ENCODE data around the gene PNPLA5. TPM values are rescaled to one million over a fixed set of nuclear protein-coding genes. Genes with fewer than 3 reads are reported as not detected.

Gene PNPLA5
- polyA plus RNA-seq, 1 donor: not detected

- DNase-seq (ENCODE audit: low read depth): no peak
Measured at GRCh38 chr22:43854786-43855271, 37.0 kb downstream of the PNPLA5 start.

DNA sequence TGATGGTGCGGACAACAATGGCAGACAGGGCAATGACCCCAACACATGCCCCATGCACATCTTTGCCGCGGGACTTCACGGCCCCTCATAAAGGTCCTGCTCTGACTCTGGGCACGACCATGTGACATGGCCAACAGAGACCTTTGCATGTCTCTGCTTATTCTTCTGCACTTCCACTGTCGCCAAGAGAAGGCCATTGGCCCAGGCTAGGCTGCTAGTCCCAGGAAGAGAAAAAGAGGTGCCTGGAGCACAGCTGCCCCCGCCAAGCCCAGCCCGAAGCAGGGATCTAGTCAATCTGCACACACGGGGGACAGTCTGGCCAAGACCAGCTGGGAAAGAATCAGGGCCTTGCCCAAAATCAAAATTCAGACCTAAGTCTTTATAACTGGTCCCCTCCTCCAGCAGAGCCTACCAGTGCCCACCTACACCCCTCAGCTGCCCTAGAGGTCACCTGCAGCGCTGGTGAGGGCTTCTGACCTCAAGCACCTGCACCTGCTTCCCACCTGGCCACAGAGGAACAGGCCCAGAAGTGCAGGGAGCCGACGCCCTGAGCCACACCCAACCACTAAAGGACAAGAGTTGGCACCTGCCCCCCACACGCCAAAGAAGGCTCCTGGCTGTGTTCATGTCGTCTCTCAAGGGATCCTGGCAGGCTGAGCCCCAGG, 37.6 kb downstream of the PNPLA5 start:
- no peak for DNase-seq (ENCODE audit: low read depth)

GRCh38 chr22:43853328-43853931, 38.4 kb downstream of the PNPLA5 start:
- no peak for DNase-seq (ENCODE audit: low read depth)

DNA sequence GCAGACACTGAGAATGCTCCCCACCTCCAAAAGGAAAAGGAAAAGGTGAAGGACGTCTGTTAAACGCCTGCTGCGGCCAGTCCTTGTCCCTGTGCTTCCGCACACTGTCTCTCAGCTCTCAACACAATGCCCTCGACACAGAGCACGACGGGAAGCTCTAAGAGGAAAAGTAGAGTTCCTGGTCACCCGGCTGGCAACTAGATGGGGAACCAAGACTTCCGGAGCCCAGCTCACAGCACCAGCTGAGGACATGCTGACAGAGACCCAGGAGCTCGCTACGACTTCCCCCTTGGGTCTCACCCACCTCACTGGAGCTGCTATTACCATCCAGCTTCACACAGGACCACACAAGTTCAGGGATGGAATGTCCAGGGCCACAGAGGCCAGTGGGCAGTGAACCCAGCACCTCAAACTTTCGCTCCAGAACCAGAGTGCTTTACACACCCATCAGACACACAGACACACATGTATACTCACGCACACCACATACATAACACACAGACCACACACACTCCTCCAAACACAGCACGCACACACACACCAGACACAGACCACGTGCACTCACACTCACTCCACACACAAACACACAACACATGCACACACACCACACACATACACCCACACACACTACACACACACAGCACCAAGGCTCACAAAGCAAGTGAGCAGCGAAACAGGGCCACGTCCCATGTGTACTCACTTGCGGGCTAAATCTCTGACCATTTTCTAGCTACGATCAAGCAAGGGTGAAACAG, 39.1 kb downstream of the PNPLA5 start:
- DNase-seq (ENCODE audit: low read depth): no peak

- DNase-seq (ENCODE audit: low read depth): no peak
Measured at GRCh38 chr22:43851979-43852307, 39.9 kb downstream of the PNPLA5 start.

- DNase-seq (ENCODE audit: low read depth): no peak
Measured at GRCh38 chr22:43851058-43851978, 40.5 kb downstream of the PNPLA5 start.

DNA sequence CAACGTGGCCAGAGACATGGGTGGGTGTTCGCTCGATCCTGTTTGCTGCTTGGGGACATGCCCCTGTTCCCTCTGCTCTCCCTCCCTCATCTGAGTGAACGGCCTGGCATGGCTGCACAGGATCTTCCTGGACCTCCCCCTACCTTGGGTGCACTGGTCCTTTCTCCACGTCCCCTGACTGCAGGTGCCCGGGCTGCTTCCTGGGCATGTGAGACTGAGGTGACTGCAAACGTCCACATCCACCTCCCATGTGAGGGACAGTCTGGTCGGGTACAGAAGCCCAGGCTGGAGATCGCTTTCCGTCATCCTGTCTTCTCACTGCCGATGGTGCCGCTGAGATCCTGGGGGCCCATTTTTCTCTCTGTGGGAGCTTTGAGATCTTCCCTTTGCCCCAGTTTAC, 41.3 kb downstream of the PNPLA5 start:
- no peak for DNase-seq (ENCODE audit: low read depth)

- no peak for DNase-seq (ENCODE audit: low read depth)
Measured at GRCh38 chr22:43849731-43850130, 42.1 kb downstream of the PNPLA5 start.

DNA sequence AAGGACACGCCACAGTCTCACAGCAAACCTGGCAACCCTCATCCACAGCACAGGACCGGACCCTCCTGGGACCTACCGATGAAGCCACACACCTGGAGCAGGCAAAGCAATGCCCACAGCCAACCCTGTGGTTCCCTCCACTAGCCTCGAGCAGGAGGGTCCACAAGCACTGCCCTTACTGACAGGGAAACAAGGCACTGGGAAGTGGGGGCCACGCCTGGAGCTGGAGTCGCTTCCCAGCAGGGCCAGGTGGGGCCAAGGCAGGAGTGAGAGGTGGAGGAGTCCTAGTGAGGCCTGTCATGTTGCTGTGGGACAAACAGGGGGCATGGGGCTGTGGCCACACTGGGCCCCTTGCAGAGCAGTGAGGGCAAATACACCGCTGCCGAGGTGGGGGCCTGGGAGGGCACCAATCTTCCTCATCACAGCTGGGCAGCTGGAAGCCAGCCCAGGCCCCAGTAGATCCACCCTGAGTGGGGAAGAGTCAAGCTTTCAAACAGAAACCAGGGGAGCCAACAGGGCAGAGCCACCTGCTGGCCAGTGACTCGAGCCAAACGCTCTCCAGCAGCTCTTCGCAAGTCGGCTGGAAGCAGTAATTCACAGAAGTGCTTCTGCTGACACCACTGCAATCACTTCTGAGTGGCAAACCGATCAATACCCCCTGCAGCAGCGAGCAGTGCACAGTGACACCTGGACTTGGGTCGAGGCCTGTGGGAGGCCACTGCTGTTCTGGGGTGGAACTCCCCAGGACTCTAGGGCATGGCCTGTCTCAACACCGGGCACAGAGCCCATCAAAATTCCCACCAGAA, 43.2 kb downstream of the PNPLA5 start:
- no peak for DNase-seq (ENCODE audit: low read depth)

- DNase-seq (ENCODE audit: low read depth): no peak
Measured at GRCh38 chr22:43847376-43848289, 44.2 kb downstream of the PNPLA5 start.

- DNase-seq (ENCODE audit: low read depth): no peak
Measured at GRCh38 chr22:43846966-43847365, 44.8 kb downstream of the PNPLA5 start.

GRCh38 chr22:43845981-43846380, 45.8 kb downstream of the PNPLA5 start:
- DNase-seq (ENCODE audit: low read depth): no peak

DNA sequence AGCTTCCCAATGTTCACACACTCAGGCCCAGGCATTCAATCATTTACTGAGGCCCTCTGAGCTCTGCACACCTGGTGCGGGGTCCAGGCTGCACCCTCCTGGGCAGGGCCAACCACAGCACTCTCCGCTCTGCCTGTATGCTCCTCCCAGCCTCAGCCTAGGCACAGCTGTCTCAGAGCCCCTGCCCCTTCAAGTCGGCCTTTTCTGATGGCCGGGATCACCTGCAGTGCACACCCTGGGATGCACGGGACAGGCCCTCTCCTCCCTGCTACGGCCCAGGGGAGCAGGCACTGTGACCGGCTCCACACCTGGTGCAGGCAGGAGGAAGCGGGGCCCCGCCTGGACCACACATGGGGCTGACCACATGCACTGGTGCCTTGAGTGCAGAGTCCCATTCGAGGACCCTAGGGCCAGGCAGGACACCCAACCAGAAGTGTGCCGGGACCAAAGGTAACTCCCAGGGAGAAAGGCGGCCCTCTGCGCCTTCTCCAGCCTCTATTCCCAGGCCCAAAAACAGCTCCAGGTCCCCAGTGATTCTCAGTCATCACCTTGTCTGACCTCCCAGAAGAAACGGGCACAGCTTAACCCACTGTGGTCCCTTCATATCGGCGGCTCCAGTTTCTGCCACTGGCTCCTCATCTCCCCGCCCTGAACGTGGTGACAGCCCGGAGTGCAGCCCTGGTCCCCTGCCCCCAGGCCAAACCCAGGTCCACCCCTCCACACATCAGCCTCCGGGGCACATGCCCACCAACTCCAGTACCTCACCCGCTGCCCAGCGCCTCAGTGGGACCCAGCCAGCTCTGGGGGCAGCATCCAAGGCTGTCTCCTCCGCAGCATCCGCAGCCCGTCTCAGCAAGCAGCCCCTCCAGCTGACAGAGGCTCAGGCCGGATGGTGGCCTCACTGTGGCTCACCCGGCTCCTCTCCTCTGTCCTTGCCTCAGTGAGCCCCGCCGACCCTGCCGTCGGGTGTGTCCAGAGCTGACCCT, 47.0 kb downstream of the PNPLA5 start:
- DNase-seq (ENCODE audit: low read depth): no peak

- DNase-seq (ENCODE audit: low read depth): no peak
Measured at GRCh38 chr22:43843783-43844530, 47.9 kb downstream of the PNPLA5 start.

GRCh38 chr22:43841742-43842141, 50.1 kb downstream of the PNPLA5 start:
- no peak for DNase-seq (ENCODE audit: low read depth)

DNA sequence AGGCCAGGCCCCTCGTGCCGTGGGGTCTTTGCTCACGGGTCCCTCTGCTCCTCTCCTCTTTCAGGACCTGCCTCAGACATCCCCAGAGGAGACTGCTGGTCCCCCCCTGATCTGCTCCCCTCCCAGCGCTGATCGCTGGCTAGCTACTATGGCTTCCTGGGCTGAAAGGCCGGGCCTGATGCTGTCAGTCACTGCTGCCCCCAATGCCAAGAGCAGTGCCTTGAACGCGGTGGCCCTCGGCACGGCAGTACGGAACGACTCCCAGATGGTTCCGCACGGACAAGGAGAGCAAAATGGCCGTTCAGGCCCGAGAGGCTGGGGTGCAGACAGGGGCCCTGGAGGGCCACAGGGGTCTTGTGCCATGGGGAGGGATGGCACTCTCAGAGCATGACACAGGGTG, 51.0 kb downstream of the PNPLA5 start:
- no peak for DNase-seq (ENCODE audit: low read depth)

GRCh38 chr22:43840431-43840830, 51.4 kb downstream of the PNPLA5 start:
- no peak for DNase-seq (ENCODE audit: low read depth)

DNA sequence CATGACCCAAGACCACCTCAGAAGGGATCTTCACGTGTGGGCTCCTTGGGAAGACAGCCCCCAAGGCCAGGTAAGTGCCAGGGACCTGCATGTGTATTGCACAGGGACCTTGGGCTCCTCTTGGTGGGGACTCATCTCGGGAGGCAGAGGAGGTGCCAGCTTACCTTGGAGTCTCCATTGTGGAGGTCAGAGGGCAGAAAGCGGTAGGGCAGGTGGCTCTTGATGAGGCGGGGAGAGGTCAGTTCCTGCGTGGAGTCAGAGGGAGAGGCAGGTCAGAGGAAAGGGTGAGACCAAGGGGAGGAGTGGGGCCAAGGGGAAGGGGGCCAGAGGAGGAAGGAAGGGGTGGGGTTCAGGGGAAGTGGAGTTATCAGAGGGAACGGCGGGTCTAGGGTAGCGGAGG, 52.0 kb downstream of the PNPLA5 start:
- DNase-seq (ENCODE audit: low read depth): no peak
